ENCODE data around the gene ZFX.

The ZFX gene

DNA sequence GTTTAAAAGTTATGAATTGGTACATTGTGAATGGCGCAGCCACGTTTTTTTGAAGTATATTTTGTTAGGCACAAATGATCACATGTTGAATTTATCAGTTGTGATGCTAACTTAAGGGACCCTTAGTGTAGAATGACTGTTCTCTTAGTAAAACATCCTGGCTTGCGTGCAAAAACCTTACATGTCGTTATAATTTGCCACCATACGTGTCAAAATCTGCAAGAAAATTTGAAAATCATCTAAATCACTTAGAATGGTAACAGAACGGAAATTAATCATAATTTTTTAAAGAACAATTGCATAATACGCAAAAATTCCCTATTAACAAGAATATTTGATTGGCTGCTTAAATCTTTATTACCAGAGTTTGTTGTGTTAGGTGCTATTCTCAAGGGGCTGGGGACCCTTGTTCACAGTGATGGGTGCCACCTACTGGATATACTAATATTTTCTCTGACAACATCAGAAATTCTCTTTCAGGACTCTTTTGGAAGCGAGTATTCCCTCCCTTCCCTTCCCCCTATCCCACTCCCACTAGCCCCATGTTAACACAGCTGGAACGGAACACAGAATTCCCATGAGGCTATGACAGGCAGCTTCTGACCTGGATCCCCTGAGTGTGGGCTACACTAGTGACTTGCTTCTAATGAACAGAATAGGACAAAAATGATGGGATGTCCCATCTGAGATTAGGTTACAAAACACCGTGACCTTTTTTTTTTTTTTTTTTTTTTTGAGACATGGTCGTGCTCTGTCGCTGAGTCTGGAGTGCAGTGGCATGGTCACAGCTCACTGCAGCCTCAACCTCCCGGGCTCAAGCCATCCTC is 92.5 kb downstream of the ZFX start:
- no peak for DNase-seq (ENCODE audit: low read depth)

GRCh38 chrX:24242649-24243175 is 93.2 kb downstream of the ZFX start:
- no peak for DNase-seq (ENCODE audit: low read depth)

DNA sequence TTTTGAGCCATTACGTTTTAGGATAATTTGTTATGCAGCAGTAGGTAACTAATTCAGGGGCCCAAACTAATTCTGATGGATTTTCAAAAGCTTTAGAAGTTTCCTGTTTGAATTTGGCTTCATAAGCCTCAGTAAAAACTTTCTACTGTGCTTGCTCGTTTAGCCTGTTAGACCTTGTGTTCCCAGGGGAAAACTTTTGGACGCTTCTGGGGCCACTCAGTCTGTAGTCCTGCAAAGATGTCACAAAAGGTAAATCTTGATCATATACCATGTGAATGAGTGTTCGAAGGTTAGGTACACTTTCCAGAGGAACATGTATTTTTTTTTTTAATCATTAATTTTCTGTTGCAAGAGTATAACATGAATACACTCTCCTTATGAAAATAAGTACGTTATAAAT is 93.7 kb downstream of the ZFX start:
- DNase-seq (ENCODE audit: low read depth): no peak

GRCh38 chrX:24243692-24244091 is 94.2 kb downstream of the ZFX start:
- DNase-seq (ENCODE audit: low read depth): no peak

- DNase-seq (ENCODE audit: low read depth): no peak
Observed at GRCh38 chrX:24245202-24245601, 95.7 kb downstream of the ZFX start.

DNA sequence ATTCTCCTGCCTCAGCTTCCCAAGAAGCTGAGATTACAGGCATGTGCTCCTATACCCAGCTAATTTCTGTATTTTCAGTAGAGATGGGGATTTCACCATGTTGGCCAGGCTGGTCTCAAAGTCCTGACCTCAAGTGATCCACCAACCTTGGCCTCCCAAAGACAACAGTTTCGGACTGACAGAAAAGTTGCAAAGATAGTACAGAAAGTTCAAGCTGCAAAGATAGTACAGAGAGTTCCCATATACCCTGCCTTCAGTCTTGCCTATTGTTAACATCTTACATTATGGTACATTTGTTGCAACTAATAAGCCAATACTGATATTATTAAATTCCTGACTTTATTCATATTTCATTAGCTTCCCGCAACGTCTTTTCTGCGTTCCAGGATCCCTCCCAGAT is 98.5 kb downstream of the ZFX start:
- DNase-seq (ENCODE audit: low read depth): no peak

DNA sequence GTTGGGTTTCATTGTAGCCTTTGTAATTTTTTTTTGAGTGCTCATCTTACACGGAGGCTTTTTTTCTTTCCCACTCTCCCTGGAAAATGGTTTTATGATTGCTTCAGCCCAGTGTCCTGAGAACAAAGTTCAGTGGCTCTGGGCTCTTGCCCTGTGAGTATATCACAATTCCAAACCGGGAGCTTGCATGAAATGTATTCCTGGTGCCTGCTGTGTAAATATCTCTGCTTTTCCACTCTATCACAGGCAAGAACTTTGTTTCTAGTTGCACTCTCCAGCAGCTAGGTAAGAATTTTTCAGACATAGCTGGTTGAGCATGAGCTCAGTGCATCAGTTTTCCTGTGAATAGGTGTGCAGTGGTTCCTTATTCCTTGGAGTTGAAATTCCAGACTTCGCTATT is 103.5 kb downstream of the ZFX start:
- DNase-seq (ENCODE audit: low read depth): no peak

- DNase-seq (ENCODE audit: low read depth): no peak
Observed at GRCh38 chrX:24253469-24253868, 103.9 kb downstream of the ZFX start.

GRCh38 chrX:24257011-24257410 is 107.5 kb downstream of the ZFX start:
- no peak for DNase-seq (ENCODE audit: low read depth)

GRCh38 chrX:24259544-24260240 is 110.2 kb downstream of the ZFX start:
- no peak for DNase-seq (ENCODE audit: low read depth)

DNA sequence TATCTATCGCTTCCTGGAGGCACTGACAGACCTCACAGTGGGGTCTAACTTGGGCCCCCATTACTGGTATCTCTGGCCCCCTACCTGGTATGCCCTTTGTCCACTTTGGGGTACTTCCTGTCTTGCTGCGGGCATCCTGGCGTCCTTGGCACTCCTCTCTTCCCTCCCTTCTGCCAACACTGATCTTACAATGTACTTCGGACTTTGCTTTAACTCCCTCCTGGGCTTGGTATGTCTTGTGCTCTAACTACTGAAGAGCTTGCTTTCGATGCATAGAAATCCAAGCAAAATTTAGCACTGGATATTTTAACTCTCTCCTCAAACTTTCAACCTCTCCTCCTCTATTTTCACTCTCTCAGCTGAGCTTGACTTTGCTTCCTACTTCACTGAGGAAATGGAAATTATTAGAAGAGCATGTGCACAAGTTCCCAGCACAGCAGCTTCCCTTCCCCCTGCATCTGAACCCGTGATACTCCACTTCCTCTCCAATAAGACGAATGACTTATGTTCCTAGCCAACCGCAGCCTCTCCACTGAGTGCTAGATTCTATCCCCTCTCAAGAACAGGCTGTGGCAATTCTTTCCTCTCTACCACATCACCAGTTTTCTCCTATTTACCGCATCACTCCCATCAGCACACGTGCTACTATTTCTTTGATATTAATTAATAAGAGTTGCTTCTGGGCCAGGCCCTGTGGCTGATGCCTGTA is 111.5 kb downstream of the ZFX start:
- no peak for DNase-seq (ENCODE audit: low read depth)

DNA sequence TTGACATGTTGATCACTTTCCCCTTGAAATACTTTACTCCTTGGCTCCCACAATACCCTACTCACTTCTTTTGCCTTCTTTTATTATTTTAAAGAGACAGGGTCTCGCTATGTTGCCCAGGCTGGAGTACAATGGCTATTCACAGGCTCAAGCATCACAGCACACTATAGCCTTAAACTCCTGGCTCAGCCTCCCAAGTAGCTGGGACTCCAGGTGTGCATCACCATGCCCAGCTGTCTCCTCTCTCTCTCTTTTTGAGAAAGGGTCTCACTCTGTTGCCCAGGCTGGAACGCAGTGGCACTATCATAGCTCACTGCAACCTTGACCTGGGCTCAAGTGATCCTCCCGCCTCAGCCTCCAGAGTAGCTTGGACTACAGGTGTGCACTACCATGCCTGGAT is 112.8 kb downstream of the ZFX start:
- no peak for DNase-seq (ENCODE audit: low read depth)

DNA sequence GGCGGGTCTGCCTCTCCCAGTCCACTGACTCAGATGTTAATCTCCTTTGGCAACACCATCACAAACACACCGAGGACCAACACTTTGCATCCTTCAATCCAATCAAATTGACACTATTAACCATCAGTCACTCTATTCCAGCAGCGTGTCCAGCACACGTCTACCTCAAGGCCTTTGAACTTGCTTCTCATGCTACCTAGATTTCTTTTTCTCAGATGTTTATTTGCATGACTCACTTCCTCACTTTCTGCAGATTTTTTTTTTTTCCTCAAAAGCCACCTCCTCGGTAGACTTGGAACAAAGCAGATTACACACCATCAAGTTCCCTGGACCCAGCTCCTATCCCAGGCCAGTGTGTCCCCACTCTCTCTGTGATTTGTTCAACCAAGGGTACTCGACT is 114.9 kb downstream of the ZFX start:
- no peak for DNase-seq (ENCODE audit: low read depth)

All from stimulated activated CD8-positive, alpha-beta memory T cell treated with anti-CD3 and anti-CD28 coated beads, Interleukin-15, amount 100 ng/mL, for 1 hour (primary cell).